CD4-positive, alpha-beta T cell treated with Interleukin-4 for 4 hours (primary cell): Measurements from ENCODE around the gene FYN.

Source experiments
- DNase-seq: peaks from one replicate; pipeline ENCODE4 v3.0.0-alpha.2; 2020

The FYN gene

GRCh38 chr6:111784433-111784832 is 88.8 kb downstream of the FYN start:
- no peak for DNase-seq

GRCh38 chr6:111782887-111783466 is 90.3 kb downstream of the FYN start:
- DNase-seq, result no peak

- DNase-seq, result no peak
Measured at GRCh38 chr6:111782192-111782809, 91.0 kb downstream of the FYN start.

- DNase-seq, result no peak
Measured at GRCh38 chr6:111781041-111781708, 92.1 kb downstream of the FYN start.

- DNase-seq, result peak; percentile 40
Measured at GRCh38 chr6:111780393-111780792, 92.9 kb downstream of the FYN start.

GRCh38 chr6:111779660-111780059 is 93.6 kb downstream of the FYN start:
- DNase-seq, result no peak

GRCh38 chr6:111779031-111779430 is 94.2 kb downstream of the FYN start:
- no peak for DNase-seq

GRCh38 chr6:111777357-111777756 is 95.9 kb downstream of the FYN start:
- peak; percentile 67 for DNase-seq

GRCh38 chr6:111776236-111777221 is 96.7 kb downstream of the FYN start:
- peak; percentile 59 for DNase-seq

GRCh38 chr6:111775145-111775922 is 97.9 kb downstream of the FYN start:
- no peak for DNase-seq

- no peak for DNase-seq
Measured at GRCh38 chr6:111774346-111774703, 98.9 kb downstream of the FYN start.

GRCh38 chr6:111773501-111774345 is 99.5 kb downstream of the FYN start:
- no peak for DNase-seq

GRCh38 chr6:111772381-111772780 is 100.9 kb downstream of the FYN start:
- DNase-seq, result no peak

- DNase-seq, result no peak
Measured at GRCh38 chr6:111771629-111772028, 101.6 kb downstream of the FYN start.

- DNase-seq, result no peak
Measured at GRCh38 chr6:111771094-111771432, 102.2 kb downstream of the FYN start.

- DNase-seq, result no peak
Measured at GRCh38 chr6:111770263-111771093, 102.8 kb downstream of the FYN start.

GRCh38 chr6:111769365-111770152 is 103.7 kb downstream of the FYN start:
- no peak for DNase-seq

GRCh38 chr6:111768431-111768770 is 104.9 kb downstream of the FYN start:
- DNase-seq, result no peak

GRCh38 chr6:111767752-111768430 is 105.4 kb downstream of the FYN start:
- peak; percentile 69 for DNase-seq
